IPS-NIHi11 (cell line): Measurements from ENCODE around the gene DVL3.

Source experiments
- DNase-seq: peaks from one replicate; pipeline ENCODE4 v3.0.0; 2012; ENCODE audit warnings: mixed read lengths, low spot score

The DVL3 gene

DNA sequence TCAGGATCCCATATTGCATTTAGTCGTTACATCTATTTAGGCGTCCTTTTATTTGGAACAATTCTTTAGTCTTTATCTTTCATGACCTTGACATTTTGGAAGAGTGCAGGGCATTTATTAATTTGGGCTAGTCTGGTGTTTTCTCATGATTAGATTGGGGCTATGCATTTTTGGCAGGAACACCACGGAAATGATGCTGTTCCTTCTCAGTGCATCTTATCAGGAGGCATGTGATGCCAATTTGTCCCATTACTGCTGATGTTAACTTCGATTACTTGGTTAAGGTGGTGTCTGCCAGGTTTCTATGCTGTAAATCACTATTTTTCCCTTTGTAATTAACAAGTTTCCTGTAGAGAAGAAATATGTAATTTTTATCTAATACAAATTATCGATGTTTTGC is 56.1 kb downstream of the DVL3 start:
- DNase-seq, result no peak

- DNase-seq, result no peak
Observed at GRCh38 chr3:184211718-184212117, 56.5 kb downstream of the DVL3 start.

DNA sequence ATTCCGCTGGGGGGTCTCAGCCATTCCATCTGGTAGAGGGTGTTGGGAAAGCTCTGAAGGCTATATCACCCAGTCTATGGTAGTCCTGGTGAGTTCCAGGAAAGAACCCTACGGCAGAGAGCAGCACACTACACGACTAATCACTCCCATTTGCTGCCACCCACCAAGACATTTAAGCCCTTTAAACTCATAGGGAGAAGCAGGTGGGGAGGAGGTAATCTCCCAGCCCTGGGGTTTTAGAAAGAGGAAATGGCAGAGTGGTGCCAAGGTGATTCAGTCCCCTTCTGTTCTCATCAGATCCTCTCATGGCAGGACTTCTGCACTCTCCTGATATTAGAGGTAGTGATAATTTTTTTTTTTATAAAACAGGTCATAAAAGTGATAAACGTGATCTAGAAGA is 63.6 kb downstream of the DVL3 start:
- no peak for DNase-seq

DNA sequence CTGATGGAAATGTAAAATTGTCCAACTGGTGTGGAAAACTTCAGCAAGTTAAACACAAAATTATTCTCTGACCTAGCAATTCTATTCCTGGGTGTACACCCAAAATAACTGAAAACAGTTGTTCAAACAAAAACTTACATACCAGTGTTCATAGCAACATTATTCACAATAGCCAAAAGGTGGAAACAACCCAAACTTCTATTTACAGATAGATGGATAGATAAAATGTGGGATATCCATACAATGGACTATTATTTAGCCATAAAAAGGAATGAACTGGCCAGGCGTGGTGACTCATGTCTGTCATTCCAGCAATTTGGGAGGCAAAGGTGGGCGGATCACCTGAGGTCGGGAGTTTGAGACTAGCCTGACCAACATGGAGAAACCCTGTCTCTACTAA is 67.3 kb downstream of the DVL3 start:
- DNase-seq, result no peak
